ENCODE measurements around the gene UBXN2A.

The UBXN2A gene

DNA sequence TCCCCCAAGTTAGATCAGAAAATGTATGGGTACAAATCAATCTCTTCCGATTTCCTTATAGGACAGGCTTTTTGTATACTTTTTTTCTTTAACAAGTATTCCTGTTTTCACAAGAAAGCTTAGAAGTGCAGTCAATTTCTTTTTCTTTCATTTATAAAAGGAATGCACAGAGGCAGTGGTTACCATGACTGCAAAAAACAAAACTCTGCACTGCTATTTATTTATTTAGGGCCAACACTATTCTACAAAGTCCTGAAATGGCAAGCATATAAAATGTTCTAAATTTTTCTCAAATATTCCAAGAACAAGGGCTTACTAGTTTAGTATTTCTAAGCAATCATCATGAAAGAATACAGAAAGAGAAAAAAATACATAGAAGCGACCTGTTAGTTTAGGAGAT is 35.6 kb upstream of the UBXN2A start:
- TF ChIP-seq CTCF (IDR thresholded peaks at IDR 0.05; ENCODE audit: borderline replicate concordance, insufficient read depth, low read depth, low read length): no peak
- no peak overlapping the region for H3K4me3 ChIP-seq (ENCODE audit: low read depth, low read length)

DNA sequence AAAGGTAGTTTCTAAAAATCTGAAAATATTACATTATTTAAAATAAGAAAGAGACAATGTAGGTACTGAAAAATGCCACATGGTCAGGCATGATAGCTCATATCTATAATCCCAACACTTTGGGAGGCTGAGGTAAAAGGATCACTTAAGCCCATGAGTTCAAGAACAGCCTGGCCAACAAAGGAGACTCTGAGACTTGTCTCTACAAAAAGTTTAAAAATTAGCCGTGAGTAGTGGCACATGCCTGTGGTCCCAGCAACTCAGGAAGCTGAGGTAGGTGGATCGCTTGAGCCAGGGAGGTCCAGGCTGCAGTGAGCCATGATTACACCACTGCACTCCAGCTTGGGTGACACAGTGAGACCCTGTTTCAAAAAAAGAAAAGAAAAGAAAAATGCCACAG is 35.1 kb upstream of the UBXN2A start:
- no peak for TF ChIP-seq CTCF (IDR thresholded peaks at IDR 0.05; ENCODE audit: borderline replicate concordance, insufficient read depth, low read depth, low read length)
- no peak overlapping the region for H3K4me3 ChIP-seq (ENCODE audit: low read depth, low read length)

DNA sequence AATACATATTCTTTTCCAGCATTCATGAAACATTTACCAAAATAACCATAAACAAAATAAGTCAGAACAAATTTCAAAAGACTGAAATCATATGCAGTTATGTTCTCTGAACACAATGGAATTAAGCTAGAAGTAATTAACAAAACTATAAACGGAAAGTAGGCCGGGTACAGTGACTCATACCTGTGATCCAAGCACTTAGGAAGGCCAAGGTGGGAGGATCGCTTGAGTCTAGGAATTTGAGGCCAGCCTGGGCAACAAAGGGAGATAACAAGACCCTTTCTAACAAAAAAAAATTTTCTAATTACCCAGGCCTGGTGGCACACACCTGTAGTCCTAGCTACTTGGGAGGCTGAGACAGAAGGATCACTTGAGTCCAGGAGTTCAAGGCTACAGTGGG is 28.2 kb upstream of the UBXN2A start:
- no peak for TF ChIP-seq CTCF (IDR thresholded peaks at IDR 0.05; ENCODE audit: borderline replicate concordance, insufficient read depth, low read depth, low read length)
- no peak overlapping the region for H3K4me3 ChIP-seq (ENCODE audit: low read depth, low read length)

- no peak overlapping the region for H3K4me3 ChIP-seq (ENCODE audit: low read depth, low read length)
- TF ChIP-seq CTCF (IDR thresholded peaks at IDR 0.05; ENCODE audit: borderline replicate concordance, insufficient read depth, low read depth, low read length): no peak
Measured at GRCh38 chr2:23915327-23915726, 24.9 kb upstream of the UBXN2A start.

- H3K4me3 ChIP-seq (ENCODE audit: low read depth, low read length): no peak overlapping the region
- no peak for TF ChIP-seq CTCF (IDR thresholded peaks at IDR 0.05; ENCODE audit: borderline replicate concordance, insufficient read depth, low read depth, low read length)
Measured at GRCh38 chr2:23916727-23917405, 23.4 kb upstream of the UBXN2A start.

GRCh38 chr2:23918837-23919489 is 21.3 kb upstream of the UBXN2A start:
- no peak for TF ChIP-seq CTCF (IDR thresholded peaks at IDR 0.05; ENCODE audit: borderline replicate concordance, insufficient read depth, low read depth, low read length)
- no peak overlapping the region for H3K4me3 ChIP-seq (ENCODE audit: low read depth, low read length)
